ENCODE results near the gene B4GALT4.
"Not testable (repeated sequence)": the region's sequence is repeated elsewhere in the genome, so short reads cannot be mapped to it uniquely, and the experiment has no call there.

B4GALT4 gene

GRCh38 chr3:119240591-119241434 lies at the start of gene B4GALT4:
B4GALT4 (minus strand) TSS chr3:119240878; CDS start chr3:119230099, 10,779 bp downstream.
- peak; percentile 79 to 84 for DNase-seq

GRCh38 chr3:119289404-119289770 lies 48.7 kb upstream of the B4GALT4 start:
- DNase-seq: peak; percentile 69 to 76

- DNase-seq: no peak
Observed at GRCh38 chr3:119288669-119289403, 48.2 kb upstream of the B4GALT4 start.

- no peak for DNase-seq
Observed at GRCh38 chr3:119279584-119280243, 39.0 kb upstream of the B4GALT4 start.

GRCh38 chr3:119279101-119279554 lies 38.5 kb upstream of the B4GALT4 start:
- DNase-seq: no peak

GRCh38 chr3:119276680-119277079 lies 36.0 kb upstream of the B4GALT4 start:
- DNase-seq: no peak

GRCh38 chr3:119270212-119270611 lies 29.5 kb upstream of the B4GALT4 start:
- DNase-seq: not testable (repeated sequence)

- no peak for DNase-seq
Observed at GRCh38 chr3:119261055-119261454, 20.4 kb upstream of the B4GALT4 start.

GRCh38 chr3:119259821-119260220 lies 19.1 kb upstream of the B4GALT4 start:
- no peak for DNase-seq

GRCh38 chr3:119258915-119259314 lies 18.2 kb upstream of the B4GALT4 start:
- DNase-seq: peak; percentile 18 to 20

- no peak for DNase-seq
Observed at GRCh38 chr3:119257654-119258410, 17.2 kb upstream of the B4GALT4 start.

GRCh38 chr3:119257111-119257510 lies 16.4 kb upstream of the B4GALT4 start:
- DNase-seq: no peak

- no peak for DNase-seq
Observed at GRCh38 chr3:119255214-119255613, 14.5 kb upstream of the B4GALT4 start.

- no peak for DNase-seq
Observed at GRCh38 chr3:119245778-119246177, 5.1 kb upstream of the B4GALT4 start.

- no peak for DNase-seq
Observed at GRCh38 chr3:119243712-119244111, 3.0 kb upstream of the B4GALT4 start.

- not testable (repeated sequence) for DNase-seq
Observed at GRCh38 chr3:119243058-119243529, 2.4 kb upstream of the B4GALT4 start.

GRCh38 chr3:119242387-119243057 lies 1.8 kb upstream of the B4GALT4 start:
- DNase-seq: not testable (repeated sequence)

GRCh38 chr3:119240101-119240590 lies 532 bp downstream of the B4GALT4 start:
- no peak for DNase-seq

GRCh38 chr3:119239206-119239820 lies 1.4 kb downstream of the B4GALT4 start:
- DNase-seq: peak in 1 of 2 experiments; percentile 34

GRCh38 chr3:119238363-119238762 lies 2.3 kb downstream of the B4GALT4 start:
- DNase-seq: peak in 1 of 2 experiments; percentile 17

- no peak for DNase-seq
Observed at GRCh38 chr3:119237299-119237698, 3.4 kb downstream of the B4GALT4 start.

Measured in AML-193 (cell line).